HG03520 (cell line): ENCODE data around the gene FYCO1.

ENCODE experiments used
- ATAC-seq: cut with Tn5 transposase; IDR thresholded peaks from one replicate; pipeline ENCODE4 v1.9.1; 2021; ENCODE audit warnings: mild to moderate bottlenecking, moderate library complexity; ENCODE audit not compliant: unreplicated experiment

FYCO1 gene

DNA sequence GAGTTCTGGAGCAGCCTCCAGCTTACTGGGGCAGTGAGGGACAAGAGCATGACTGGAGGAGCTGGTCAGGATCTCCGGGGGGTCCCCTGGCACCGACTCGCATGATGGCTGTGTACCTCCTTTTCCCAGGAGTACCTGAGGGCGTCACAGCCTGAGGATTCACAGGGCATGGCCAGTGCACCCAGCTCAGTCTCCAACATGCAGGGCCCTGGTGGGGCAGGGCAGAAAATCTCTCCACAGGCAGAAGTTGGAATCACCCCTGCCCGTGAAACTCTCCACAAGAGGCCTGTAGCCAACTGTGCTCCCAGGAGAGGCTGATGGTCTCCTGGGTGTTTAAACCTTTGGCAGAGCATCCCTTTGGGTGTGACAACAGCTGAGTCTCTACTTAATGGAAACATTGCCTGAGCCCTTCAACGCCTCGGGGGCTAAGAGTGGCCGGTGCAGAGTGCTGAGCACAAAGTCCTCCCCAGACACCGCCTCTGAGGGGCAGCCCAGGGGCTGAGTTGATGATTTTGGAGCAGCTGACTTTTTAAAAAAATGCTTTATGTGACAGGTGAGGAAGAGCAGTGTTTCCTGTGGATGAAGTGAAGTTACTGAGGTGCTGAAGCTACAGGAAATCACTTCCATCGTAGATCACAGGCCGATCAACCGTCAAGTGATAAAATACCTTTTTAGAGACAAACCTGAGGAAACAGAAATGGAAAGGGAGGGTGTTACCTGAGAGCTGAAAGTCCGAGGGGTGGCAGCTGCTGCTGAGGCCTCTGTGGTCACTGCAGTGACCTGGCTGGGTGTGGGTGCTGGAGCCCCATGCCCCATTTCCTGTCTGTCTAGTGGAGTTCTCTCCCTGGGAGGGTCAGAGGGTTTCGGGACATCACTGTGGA, 74.2 kb downstream of the FYCO1 start:
- no peak for ATAC-seq

DNA sequence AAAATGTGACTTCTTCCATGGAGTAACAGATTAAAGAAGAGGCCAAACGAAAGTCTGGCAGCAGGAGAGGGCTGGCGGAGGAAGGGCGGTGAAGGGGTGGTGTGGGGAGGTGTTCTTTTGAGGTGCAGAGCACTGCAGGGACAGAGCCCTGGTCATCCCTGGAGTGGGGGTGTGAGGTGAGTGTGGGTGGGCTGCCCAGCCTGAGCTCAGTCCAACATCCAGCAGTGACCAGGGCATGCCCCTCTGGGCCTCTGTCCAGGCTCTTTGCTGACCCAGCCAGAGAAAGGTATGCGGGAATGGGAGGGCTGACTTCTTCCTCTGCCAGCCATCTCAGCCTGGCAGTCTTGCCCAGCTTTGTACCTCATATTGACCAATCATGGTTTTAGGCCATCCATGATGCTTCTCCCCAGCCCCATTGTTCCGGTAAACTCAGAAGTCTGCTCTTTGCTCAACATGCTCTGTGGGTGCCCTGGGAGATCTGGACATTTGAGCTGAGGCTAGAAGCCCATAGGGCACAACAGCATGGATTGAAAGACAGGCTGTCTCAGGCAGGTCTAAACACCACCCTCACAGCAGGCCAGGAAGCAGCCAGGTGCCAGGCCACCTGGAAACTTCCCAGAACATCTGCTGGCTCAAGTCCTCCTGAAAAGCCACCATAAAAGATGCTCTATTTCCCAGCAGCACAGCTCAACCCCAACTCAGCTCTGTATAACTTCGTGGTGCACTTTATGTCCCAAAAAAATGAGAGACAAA, 78.3 kb downstream of the FYCO1 start:
- ATAC-seq, result no peak

DNA sequence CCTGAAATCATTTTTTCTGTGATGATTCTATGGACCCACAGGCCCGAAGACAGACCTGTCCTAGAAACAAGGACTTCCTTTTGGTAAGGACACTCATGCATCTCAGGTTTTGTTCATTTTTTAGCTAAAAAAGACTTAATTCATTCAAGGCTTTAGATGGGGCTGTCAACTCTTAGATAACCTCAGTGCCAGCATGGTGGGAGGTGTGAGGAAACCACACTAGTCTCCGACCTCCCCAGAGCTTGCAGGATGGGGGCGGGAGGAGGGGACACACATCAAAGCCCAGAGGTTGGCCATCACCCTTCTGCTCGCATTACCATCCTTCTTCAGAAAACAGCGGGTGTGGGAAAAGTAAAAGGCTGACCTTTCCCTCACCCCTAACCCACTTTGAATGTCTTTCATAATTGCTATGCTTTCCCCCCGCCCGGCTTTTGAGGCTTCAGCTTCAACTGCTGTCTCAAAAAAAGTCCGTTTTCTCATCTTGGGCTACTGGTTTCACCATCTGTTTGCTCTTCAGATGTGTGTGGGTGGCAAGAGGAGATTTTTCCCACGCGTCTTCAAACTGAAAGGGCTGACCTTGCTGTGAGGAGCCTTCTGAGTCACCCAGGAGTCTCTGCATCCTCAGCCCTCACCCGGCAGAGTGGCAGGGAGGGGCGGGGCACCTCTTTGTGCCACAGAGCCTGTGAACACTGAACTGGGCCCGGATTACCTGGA, 79.9 kb downstream of the FYCO1 start:
- ATAC-seq, result peak; percentile 86

DNA sequence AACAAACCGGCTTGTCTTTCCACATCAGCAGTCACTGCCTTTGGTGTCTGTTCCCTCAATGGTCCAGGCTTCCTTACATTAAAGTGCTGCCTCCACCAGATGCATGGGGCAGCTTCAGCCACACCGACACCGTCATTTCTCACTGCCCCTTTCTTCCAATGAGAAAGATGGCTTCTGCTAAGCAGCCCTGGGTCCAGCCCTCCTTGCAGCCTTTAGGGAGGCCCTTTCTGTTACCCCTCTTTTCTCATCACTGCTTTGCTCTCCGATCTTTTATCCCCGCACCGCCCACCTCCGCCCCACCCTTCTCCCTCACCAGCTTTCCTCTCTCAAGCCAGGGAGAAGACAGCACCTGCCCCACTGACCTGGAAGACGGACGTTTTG, 80.6 kb downstream of the FYCO1 start:
- no peak for ATAC-seq

DNA sequence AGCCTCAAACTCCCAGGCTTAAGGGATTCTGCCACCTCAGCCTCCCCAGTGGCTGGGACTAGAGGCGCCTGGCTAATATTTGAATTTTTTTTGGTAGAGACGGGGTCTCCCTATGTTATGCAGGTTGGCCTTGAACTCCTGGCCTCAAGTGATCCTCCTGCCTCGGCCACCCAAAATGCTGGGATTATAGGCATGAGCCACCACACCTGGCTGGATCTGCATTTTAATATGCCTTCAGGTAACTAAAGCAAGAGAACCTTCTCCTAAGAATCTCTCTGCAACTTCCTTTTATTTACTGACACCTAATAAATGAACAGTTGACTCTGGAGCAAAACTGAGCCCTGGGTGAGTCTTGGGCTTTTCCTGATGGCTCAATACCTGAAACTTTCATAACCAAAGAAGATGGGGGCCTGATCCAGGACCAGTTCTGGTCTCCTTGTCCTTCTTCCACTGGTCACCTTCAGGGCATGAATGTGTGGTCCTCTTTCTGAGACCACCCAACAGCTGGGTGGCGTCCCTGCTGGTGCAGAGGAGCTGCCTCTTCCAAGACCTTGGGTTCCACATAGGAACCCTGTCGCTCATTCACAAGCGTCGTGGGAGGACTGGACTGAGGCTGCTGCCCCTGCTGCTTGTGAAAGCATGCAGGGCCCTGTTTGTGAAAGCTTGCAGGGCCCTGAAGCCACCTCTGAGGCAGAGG, 81.1 kb downstream of the FYCO1 start:
- ATAC-seq, result no peak

DNA sequence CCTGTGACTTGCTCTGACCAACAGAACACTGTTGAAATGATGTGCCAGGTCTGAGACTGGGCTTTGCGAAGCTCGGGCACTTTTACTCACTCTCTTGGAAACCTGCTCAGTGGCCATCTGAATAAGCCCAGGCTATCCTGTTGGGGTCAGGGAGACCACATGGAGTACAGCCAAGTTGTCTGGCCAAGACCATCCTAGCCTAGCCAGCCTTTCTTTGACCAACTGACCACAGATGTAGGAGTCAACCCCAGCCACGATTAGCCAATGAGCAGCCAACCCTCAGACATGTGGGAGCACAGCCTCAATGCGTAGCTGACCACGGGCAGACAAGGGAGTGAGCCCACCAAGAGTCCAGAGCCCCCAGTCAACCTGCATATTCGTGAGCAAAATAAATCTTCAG, 83.2 kb downstream of the FYCO1 start:
- no peak for ATAC-seq

DNA sequence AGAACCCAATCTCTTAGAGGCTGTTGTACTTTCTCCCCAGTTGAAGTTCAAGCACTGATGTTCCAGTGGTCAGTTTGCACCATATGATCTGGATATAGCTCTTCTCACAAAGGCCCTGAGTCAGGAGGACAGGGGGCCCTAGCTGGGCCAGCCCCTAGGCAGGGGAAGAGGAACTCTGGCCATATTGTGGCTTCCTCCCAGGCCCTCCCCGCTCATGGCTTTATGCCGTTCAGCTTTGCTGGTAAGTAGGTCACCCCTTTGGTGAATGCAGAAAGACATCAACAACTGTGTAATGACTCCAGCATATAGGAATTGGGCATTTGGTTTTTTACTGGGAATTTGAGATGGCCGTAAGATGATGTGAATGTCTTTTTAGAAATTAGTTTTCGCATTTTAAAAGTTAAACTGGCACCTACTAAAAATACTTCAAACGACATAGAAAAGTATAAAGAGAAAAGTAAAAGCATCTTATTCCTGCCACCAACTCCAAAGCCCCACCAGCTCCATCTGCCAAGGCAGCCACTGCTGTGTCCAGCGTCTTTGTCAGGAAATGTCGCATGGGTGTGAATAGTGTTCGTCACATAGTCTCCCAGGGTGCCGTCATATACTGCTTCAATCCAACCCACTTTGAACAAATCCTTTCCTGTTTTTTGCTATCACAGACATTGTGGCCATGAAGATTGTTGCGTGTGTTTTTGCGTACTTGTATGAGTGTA, 84.0 kb downstream of the FYCO1 start:
- ATAC-seq, result no peak

DNA sequence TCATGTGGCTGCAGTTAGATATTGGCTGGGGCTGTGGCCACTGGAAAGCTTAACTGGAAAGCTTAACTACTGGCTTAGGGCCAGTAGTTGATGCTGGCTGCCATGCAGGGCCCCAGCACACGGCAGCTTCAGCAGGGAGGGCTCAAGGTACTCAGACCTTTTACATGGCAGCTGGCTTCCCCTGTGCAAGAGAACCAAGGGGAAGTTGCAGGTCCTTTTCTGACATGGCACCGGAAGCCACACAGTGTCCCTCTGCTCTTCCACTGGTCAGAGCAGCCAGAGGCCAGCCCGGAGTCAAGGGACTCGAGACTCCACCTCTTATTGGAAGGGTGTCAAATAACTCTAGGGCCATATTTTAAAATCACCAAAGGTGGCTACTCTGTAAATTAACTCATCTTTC, 84.7 kb downstream of the FYCO1 start:
- ATAC-seq, result no peak

DNA sequence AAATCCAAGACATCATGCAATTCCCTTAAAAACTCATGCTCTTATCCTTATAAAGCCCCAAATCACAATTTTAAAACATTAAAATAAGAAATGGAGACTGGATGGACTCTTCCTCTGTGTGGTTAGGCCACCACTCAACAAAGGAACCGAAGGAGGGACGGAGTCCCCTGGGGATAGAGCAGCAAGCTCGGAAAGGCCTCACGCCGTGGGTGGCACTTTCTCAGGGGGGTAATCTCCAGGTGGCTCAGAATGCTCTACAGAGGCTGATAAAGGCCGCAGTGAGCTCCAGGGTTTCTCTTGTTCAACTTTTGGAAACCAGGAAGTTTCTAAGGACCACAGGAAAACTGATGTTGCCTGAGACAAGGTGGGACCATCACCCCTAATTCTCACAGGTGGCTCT, 86.1 kb downstream of the FYCO1 start:
- no peak for ATAC-seq

DNA sequence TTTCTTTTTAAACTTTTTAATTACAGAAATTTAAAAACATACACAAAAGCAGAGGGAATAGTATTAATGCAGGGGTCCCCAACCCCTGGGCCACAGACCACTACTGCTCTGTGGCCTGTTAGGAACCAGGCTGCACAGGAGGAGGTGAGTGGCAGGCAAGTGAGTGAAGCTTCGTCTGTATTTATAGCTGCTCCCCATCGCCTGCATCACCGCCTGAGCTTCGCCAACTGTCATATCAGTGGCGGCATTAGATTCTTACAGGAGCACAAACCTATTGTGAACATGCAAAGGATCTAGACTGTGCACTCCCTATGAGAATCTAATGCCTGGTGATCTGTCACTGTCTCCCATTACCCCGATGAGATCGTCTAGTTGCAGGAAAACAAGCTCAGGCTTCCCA, 86.9 kb downstream of the FYCO1 start:
- no peak for ATAC-seq

DNA sequence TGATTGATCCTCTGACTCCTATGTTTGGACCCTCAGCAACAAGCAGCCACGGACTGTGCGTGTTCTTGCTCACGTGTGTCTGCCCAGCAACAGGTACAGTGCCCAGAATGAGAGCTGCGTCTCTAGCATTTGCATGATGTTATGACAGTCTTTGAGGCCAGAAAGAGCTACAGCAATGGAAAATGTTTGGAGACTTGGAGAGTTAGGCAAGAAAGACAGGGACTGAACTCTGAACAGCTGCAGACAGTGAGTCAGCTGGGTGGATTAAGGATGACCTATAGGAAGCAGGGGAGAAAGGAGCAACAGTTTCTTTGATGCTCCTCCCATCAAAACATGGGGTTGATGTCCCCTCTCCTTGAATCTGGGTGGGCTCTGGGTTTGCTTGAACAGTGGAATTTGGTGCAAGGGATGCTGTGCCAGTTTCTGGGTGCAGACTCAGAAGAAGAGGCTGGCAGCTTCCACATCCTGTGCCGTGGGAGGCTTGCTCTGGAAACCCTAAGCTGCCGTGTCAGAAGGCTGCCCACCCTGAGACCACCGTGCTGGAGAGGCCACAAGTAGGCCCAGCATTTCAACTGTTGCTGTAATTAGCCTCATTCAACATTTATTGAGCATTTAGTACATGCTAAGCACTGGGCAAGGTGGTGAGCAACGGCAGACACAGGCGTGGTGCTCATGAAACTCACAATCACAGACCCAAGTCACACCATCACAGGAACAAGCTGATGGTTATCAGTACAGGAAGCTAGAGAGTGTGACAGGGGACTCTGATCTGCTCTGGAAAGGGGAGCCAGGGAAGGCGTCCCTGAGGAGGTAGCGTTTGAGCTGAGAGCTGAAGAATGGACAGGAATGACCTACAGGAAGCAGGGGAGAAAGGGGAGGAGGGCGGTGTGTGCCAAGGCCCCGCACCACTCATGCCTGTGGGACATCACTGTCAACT, 87.6 kb downstream of the FYCO1 start:
- ATAC-seq, result no peak

DNA sequence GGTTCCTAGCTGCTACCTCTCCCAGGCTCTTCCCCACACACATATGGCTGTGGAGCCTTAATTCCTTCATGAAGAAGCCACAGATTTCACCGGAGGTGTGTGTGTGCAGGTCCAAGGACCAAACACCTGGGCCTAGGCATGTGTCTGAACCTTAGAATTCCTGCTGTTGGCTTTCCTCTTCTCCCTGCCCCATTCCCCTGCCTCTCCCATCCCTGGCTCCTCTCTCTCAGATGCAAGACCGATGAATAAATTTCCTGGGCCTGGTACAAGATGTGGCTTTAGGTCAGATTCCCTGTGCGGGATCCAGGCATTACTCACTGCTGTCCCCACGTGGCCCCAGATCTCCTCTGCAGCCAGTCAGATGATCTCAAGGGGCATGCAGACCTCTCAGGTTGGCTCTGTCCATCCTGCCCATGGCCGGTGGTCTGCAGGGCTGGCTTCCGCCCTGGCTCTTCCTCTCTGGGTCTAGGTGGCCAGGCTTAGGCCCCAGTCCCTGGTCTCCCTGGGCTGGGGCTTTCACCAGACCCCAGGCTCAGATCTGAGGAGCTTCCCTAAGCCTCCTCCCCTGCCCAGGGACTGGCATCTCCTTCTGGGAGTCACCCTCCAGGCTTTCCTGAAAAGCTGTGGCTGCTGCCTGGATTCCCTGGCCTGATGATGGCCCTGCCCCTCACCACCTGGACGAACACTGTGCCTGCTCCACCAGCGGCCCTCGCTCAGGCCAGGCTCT, 88.8 kb downstream of the FYCO1 start:
- ATAC-seq, result no peak

DNA sequence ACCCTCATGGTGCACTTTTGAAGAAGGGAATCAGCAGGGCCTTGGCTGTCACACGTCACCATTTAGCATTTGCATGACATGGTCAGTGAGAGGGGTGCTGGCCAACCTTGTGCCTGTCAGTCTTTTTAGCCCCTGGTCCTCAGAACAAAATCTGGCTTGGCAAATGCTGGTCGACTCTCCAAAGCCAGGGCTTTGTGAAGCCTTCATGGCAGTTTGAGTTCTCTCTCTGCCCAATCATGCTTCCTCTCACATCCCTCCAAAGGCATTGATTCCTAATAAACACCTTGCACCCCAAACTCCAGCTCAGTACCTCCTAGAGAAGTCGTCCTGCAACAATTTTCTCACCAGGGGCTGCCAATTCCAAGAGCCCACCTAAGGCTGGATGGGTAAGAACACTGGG, 89.9 kb downstream of the FYCO1 start:
- ATAC-seq, result no peak

DNA sequence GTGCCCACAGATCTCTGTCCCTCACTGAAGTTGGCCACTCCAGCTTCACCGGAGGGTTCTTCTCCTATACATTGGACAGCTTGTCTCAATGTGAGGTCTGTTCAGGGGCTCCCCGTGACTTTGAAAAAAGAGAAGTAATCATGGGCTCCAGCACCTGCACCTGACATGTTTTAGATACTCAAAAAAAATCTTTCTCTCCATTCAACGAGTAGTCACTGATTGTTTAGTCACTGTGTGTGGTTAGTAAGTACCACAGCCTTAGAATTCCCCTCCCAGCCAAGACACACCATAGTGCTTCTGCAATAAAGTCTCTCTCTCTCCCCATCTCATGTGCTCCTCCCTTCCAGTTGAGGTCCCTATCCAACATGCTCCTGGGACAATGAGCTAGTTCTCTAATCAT, 90.7 kb downstream of the FYCO1 start:
- ATAC-seq, result no peak

DNA sequence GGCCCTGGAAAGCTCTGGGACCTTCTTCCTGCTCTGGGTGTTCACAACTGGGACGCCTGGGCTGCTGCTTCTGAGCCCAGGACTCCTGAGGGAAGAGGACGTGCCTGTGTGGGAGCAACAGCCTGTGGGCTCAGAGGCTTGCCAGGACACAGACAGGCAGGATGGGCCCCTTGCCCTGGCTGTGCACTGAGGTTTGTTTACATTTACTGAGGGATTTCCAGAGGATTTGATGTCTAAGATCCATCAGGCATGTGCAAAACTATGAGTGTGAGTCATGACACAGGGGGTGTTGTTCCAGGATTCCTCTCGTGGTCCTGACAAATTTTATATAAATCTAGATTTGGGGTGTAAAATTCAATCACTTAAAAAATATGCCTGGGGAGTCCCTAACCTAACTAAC, 98.7 kb downstream of the FYCO1 start:
- no peak for ATAC-seq

DNA sequence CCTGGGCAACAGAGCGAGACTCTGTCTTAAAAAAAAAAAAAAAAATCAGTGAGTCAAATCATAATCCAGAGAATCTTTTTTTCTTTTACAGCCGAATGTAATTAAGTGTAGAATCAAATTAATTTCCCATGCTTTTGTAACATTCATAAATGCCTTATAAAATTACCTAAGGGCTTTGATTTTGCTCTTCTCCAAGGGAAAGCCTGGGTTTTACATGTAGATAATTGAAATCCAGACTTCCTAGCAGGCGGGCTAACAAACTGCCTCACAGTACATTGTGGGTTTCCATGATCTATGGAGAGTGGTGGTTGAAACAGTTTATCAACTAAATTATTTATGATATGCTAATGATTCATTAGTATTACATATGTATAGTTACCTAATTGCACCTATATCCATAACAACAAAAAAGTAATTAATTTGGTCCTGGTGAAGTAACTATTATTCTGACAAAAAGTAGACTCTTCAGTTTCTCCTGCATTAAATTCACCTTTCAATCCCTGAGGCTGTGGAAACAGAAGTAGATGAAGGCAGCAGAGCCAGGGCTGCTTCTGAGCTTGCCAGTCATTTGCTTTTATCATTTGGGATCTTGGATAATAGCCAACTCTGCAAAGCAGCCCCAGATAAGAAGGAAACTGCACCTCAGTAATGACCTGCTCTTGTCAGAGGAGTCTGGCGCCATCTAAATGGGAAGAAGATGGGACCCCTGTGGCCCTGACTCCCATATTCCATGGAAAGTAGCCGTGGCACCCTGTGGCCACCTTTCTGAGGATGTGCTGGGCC, 99.7 kb downstream of the FYCO1 start:
- no peak for ATAC-seq

DNA sequence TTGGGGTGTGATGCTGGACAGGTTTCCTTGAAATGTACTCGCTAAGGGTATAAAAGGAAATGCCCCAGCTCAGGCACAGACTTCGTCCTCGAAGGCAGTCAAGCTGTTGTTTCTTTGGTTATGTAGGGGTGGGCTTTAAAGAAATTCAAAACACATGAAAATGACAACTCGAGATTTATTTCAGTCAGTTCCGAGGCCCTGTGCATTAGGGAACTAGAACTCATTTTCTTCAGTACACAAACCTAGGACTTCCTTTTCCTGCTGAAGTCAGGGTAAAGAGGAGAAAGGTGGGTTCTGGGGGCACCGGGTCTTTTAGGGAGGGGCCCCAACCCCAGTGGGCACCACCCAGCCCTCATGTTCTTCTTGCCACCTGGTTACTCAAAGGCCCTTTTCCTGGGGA, 101.6 kb downstream of the FYCO1 start:
- no peak for ATAC-seq

DNA sequence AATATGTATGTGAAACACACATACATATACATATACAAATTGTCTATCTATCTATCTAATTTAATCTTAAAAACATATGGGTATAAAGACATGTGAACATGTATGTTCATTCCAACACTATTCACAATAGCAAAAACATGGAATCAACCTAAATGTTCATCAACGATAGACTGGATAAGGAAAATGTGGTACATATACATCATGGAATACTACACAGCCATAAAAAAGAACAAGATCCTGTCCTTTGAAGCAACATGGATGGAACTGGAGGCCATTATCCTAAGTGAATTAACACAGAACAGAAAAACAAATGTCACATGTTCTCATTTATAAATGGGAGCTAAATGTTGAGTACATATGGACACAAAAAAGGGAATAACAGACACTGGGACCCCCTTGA, 103.5 kb downstream of the FYCO1 start:
- no peak for ATAC-seq
